Esophagus muscularis mucosa (tissue), 3 donors: ENCODE results near the gene RGS4.

Experiments
- POLR2AphosphoS5 ChIP-seq, 2 donors: sonication (generic); formaldehyde crosslinking; IDR thresholded peaks; one replicate each; pipeline ENCODE4 v1.6.1; 2017; ENCODE audit warnings: antibody characterized with exemption in 2 of 2
- TF ChIP-seq, protein P1 (sequence below), 3 experiments: fragments of 200-600 bp in 2 of 3; fragments of 450-650 bp in 1 of 3; sonication (generic) in 2 of 3; IDR thresholded peaks; one replicate each; pipeline ENCODE4 v1.5.1; 2017 to 2019; ENCODE audit warnings: antibody characterized with exemption in 3 of 3, mild to moderate bottlenecking in 2 of 3, moderate library complexity in 1 of 3

DNA sequence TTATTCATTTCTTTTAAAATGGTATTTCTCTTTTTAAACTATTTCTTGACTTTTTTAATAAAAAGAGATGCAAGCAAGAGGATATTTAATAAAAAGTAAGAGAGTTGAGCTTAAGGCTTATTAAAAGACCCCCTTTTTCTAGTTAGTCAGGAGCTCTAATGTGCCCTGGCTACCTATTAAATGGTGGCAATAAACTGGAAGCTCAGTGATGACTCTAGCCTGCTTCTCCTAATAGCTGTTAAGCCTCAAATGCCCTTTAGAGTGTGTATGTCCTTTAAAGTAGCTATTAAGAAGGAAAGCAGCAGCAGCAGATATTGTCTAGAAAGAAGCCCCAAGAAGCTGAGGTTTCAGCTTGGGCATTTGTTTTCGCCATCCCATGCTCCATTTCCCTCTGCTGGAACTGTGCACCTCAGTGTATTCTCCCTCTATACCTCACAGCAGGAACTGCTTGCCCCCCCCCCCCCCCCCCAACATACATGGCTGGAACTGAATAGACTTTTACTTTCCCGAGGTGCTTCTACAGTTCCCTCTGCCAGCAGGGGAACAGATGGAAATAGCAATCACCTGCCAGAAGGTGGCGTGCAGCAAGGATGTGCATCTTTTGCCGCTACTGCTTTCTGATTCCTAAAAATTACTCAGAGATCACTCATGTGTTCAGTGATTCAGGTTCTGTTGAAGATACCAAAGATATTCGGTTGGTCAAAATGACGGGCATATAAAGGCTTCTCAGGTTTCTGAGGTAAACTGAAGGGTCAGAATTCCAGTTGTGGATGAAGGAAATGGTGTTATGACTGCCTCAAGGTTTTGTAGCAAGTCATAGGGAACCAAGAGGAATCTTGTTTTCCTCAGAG is 2.5 kb downstream of the RGS4 start:
- TF ChIP-seq, protein P1, sequence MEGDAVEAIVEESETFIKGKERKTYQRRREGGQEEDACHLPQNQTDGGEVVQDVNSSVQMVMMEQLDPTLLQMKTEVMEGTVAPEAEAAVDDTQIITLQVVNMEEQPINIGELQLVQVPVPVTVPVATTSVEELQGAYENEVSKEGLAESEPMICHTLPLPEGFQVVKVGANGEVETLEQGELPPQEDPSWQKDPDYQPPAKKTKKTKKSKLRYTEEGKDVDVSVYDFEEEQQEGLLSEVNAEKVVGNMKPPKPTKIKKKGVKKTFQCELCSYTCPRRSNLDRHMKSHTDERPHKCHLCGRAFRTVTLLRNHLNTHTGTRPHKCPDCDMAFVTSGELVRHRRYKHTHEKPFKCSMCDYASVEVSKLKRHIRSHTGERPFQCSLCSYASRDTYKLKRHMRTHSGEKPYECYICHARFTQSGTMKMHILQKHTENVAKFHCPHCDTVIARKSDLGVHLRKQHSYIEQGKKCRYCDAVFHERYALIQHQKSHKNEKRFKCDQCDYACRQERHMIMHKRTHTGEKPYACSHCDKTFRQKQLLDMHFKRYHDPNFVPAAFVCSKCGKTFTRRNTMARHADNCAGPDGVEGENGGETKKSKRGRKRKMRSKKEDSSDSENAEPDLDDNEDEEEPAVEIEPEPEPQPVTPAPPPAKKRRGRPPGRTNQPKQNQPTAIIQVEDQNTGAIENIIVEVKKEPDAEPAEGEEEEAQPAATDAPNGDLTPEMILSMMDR (IDR thresholded peaks at IDR 0.05), result peak; percentile 62 to 70 (median 63)
- TF ChIP-seq POLR2AphosphoS5 (IDR thresholded peaks at IDR 0.05), result peak in 1 of 2 donors; percentile 30
